SK-N-SH (cell line): ENCODE data around the gene OAS1.
"Not testable (repeated sequence)": the region's sequence is repeated elsewhere in the genome, so short reads cannot be mapped to it uniquely, and the experiment has no call there.

ENCODE experiments used
- GATA2 ChIP-seq: sonication (generic); formaldehyde crosslinking; IDR thresholded peaks from 2 replicates; pipeline ENCODE4 v1.5.0; 2020; ENCODE audit warnings: mild to moderate bottlenecking, missing genetic modification reagents
- JUND ChIP-seq: IDR thresholded peaks from 2 replicates; pipeline ENCODE4 v1.4.0; 2012
- POLR2AphosphoS5 ChIP-seq: IDR thresholded peaks from 2 replicates; pipeline ENCODE4 v1.6.1; 2012; ENCODE audit warnings: low read depth, low read length
- RAD21 ChIP-seq: IDR thresholded peaks from 2 replicates; pipeline ENCODE4 v1.6.1; 2012; ENCODE audit warnings: mild to moderate bottlenecking, low read length
- RCOR1 ChIP-seq: fragments of 150-350 bp; IDR thresholded peaks from 2 replicates; pipeline ENCODE4 v1.6.1; 2017; ENCODE audit warnings: antibody characterized with exemption, low read length
- TF ChIP-seq, protein P1 (sequence below): fragments of 200-600 bp; sonication (generic); IDR thresholded peaks from 2 replicates; pipeline ENCODE4 v1.6.1; 2017; ENCODE audit warnings: antibody characterized with exemption, mild to moderate bottlenecking, moderate library complexity
- TF ChIP-seq, protein P2 (sequence below): fragments of 150-350 bp; IDR thresholded peaks from 2 replicates; pipeline ENCODE4 v1.6.1; 2017; ENCODE audit warnings: antibody characterized with exemption, low read length, low read depth, borderline replicate concordance
- TF ChIP-seq, protein P3 (sequence below): IDR thresholded peaks from 2 replicates; pipeline ENCODE4 v1.4.0; 2012; ENCODE audit warnings: low read depth

DNA sequence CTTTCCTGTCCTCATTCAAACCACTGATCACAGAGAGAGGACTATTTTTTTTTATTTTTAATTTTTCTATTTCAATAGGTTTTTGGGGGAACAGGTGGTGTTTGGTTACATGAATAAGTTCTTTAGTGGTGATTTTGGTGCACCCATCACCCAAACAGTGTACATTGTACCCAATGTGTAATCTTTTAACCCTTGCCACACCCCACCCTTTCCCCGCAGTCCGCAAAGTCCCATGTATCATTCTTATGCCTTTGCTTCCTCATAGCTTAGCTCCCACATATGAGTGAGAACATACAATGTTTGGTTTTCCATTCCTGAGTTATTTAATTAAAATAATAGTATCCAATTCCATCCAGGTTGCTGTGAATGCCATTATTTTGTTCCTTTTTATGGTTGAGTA, 7.1 kb downstream of the OAS1 start:
- TF ChIP-seq, protein P1, sequence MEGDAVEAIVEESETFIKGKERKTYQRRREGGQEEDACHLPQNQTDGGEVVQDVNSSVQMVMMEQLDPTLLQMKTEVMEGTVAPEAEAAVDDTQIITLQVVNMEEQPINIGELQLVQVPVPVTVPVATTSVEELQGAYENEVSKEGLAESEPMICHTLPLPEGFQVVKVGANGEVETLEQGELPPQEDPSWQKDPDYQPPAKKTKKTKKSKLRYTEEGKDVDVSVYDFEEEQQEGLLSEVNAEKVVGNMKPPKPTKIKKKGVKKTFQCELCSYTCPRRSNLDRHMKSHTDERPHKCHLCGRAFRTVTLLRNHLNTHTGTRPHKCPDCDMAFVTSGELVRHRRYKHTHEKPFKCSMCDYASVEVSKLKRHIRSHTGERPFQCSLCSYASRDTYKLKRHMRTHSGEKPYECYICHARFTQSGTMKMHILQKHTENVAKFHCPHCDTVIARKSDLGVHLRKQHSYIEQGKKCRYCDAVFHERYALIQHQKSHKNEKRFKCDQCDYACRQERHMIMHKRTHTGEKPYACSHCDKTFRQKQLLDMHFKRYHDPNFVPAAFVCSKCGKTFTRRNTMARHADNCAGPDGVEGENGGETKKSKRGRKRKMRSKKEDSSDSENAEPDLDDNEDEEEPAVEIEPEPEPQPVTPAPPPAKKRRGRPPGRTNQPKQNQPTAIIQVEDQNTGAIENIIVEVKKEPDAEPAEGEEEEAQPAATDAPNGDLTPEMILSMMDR, result not testable (repeated sequence)
- not testable (repeated sequence) for TF ChIP-seq JUND; POLR2AphosphoS5; GATA2 (CRISPR knock-in tag); RCOR1; RAD21
- TF ChIP-seq, protein P2, sequence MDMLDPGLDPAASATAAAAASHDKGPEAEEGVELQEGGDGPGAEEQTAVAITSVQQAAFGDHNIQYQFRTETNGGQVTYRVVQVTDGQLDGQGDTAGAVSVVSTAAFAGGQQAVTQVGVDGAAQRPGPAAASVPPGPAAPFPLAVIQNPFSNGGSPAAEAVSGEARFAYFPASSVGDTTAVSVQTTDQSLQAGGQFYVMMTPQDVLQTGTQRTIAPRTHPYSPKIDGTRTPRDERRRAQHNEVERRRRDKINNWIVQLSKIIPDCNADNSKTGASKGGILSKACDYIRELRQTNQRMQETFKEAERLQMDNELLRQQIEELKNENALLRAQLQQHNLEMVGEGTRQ, result not testable (repeated sequence)
- TF ChIP-seq, protein P3, sequence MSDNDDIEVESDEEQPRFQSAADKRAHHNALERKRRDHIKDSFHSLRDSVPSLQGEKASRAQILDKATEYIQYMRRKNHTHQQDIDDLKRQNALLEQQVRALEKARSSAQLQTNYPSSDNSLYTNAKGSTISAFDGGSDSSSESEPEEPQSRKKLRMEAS, result not testable (repeated sequence)
